HCT116 (cell line): ENCODE data around the gene PLD3.

ENCODE experiments used
- EZH2 ChIP-seq: fragments of 200-600 bp; sonication (generic); IDR thresholded peaks from 2 replicates; pipeline ENCODE4 v1.6.1; 2017; ENCODE audit warnings: antibody characterized with exemption, mixed run types
- SIN3A ChIP-seq: IDR thresholded peaks from 2 replicates; pipeline ENCODE4 v1.6.1; 2012; ENCODE audit warnings: low read depth
- TF ChIP-seq, protein P1 (sequence below), 3 experiments: fragments of 200-600 bp in 1 of 3; sonication (generic) in 1 of 3; IDR thresholded peaks in 2 of 3; conservative IDR thresholded peaks in 1 of 3; 2 replicates each; pipeline ENCODE4 v1.5.1; 2012 to 2017; ENCODE audit warnings: low read depth in 2 of 3, low read length in 2 of 3, antibody characterized with exemption in 1 of 3, borderline replicate concordance in 1 of 3, control low read depth in 1 of 3, mild to moderate bottlenecking in 1 of 3, mixed read lengths in 1 of 3, mixed run types in 1 of 3, moderate library complexity in 1 of 3; ENCODE audit not compliant: insufficient read depth in 1 of 3

DNA sequence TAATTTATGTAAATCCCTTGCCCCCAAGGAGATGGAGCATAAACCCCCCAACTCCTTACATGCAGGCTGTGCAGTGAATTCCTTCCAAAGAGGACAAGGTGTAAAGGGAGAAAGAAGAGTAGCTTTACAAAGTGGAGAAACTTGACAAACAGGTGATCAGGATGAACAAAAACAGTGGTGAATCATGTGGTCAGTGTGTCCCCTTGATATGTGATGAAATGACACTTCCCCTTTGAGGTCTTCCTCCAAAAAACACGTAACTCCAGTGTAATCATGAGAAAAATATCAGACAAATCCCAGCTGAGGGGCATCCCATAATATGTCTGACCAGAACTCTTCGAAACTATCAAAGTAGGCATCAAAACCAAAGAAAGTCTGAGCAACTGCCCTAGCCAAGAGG, 33.8 kb upstream of the PLD3 start:
- TF ChIP-seq SIN3A (no peak), EZH2 (no peak)
- TF ChIP-seq, protein P1, sequence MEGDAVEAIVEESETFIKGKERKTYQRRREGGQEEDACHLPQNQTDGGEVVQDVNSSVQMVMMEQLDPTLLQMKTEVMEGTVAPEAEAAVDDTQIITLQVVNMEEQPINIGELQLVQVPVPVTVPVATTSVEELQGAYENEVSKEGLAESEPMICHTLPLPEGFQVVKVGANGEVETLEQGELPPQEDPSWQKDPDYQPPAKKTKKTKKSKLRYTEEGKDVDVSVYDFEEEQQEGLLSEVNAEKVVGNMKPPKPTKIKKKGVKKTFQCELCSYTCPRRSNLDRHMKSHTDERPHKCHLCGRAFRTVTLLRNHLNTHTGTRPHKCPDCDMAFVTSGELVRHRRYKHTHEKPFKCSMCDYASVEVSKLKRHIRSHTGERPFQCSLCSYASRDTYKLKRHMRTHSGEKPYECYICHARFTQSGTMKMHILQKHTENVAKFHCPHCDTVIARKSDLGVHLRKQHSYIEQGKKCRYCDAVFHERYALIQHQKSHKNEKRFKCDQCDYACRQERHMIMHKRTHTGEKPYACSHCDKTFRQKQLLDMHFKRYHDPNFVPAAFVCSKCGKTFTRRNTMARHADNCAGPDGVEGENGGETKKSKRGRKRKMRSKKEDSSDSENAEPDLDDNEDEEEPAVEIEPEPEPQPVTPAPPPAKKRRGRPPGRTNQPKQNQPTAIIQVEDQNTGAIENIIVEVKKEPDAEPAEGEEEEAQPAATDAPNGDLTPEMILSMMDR (IDR thresholded peaks at IDR 0.05 in 2 of 3, conservative IDR thresholded peaks at IDR 0.05 in 1 of 3; ENCODE audit: borderline replicate concordance in 1 of 3, insufficient read depth in 1 of 3, low read depth in 2 of 3, low read length in 2 of 3), result no peak
